HepG2 (cell line): ENCODE data around the gene JDP2. TPM values are rescaled to one million over a fixed set of nuclear protein-coding genes. Genes with fewer than 3 reads are reported as not detected.

Source experiments
- ATAC-seq: fragments of 200-7000 bp; cut with Tn5 transposase; 3 replicates; pipeline ENCODE4 v1.9.1; 2020; ENCODE audit warnings: mild to moderate bottlenecking, moderate library complexity
- BruUV-seq: library from RNA; stranded (reverse); fragments of 400-500 nt; replicated peaks from 2 replicates; lab custom pipeline; 2021; lab: Mats Ljungman, UMichigan
- CTCF ChIA-PET: fragments of 300-600 bp; formaldehyde crosslinking; extraction: SDS; loops from one replicate; lab custom pipeline; 2021; ENCODE audit warnings: low total read pairs, inconsistent platforms, low intra/inter-chr PET ratio; lab: Yijun Ruan, JAX
- POLR2A ChIA-PET: fragments of 350-600 bp; sonication (Branson Sonifier 250); formaldehyde crosslinking; loops from one replicate; lab custom pipeline; 2020; ENCODE audit warnings: antibody characterized with exemption, inconsistent platforms; lab: Yijun Ruan, JAX
- DNase-seq: peaks from one replicate; pipeline ENCODE4 v3.0.0-alpha.2; 2015; ENCODE audit warnings: low spot score
- FAIRE-seq: peaks from 3 replicates; lab custom pipeline; 2011; peaks lifted over from hg19 to GRCh38; lab: Jason Lieb, UNC
- H2AFZ ChIP-seq: one replicate; pipeline ENCODE4 v1.6.1; 2011; ENCODE audit warnings: low read length, inconsistent platforms
- H3K27ac ChIP-seq: fragments of 300-600 bp; 3 replicates; pipeline ENCODE4 v1.8.0; 2011; ENCODE audit warnings: mixed run types, mild to moderate bottlenecking, mixed read lengths, low read length, inconsistent platforms; ENCODE audit not compliant: insufficient read depth; ENCODE audit errors: extremely low read length
- H3K27me3 ChIP-seq, 2 experiments: fragments of 200-600 bp in 1 of 2; 2 replicates in 1 of 2; 3 replicates in 1 of 2; pipeline versions ENCODE4 v1.6.0 to v1.8.0; 2011; ENCODE audit warnings: low read length in 2 of 2, mild to moderate bottlenecking in 2 of 2, moderate library complexity in 2 of 2, inconsistent platforms in 1 of 2; ENCODE audit not compliant: insufficient read depth in 2 of 2, control insufficient read depth in 1 of 2
- H3K36me3 ChIP-seq, 2 experiments: fragments of 200-600 bp in 1 of 2; replicated peaks in 1 of 2; 2 replicates in 1 of 2; 3 replicates in 1 of 2; pipeline versions ENCODE4 v1.5.1 to v1.8.0; 2011; ENCODE audit warnings: low read length in 2 of 2, inconsistent platforms in 1 of 2; ENCODE audit not compliant: insufficient read depth in 2 of 2, control insufficient read depth in 1 of 2
- H3K4me1 ChIP-seq: 2 replicates; pipeline ENCODE4 v1.5.1; 2012; ENCODE audit warnings: low read length, inconsistent platforms; ENCODE audit not compliant: insufficient read depth
- H3K4me2 ChIP-seq: 2 replicates; pipeline ENCODE4 v1.6.0; 2011; ENCODE audit warnings: low read depth, low read length, inconsistent platforms
- H3K4me3 ChIP-seq, 3 experiments: fragments of 200-600 bp in 1 of 3; sonication (generic), shearing (Covaris generic) in 1 of 3; replicated peaks in 1 of 3; 2 replicates each; pipeline ENCODE4 v1.5.1; 2011 to 2016; ENCODE audit warnings: low read length in 3 of 3, inconsistent platforms in 2 of 3, low read depth in 2 of 3, mild to moderate bottlenecking in 2 of 3, control low read depth in 1 of 3, mixed read lengths in 1 of 3; ENCODE audit not compliant: insufficient read depth in 1 of 3
- H3K79me2 ChIP-seq: one replicate; pipeline ENCODE4 v1.6.1; 2011; ENCODE audit warnings: low read length, inconsistent platforms; ENCODE audit not compliant: insufficient read depth
- H3K9ac ChIP-seq: 2 replicates; pipeline ENCODE4 v1.6.0; 2011; ENCODE audit warnings: mild to moderate bottlenecking, low read depth, low read length, inconsistent platforms; ENCODE audit not compliant: insufficient read depth
- H3K9me3 ChIP-seq: 2 replicates; pipeline ENCODE4 v1.5.1; 2012; ENCODE audit warnings: mild to moderate bottlenecking, low read length
- H4K20me1 ChIP-seq: 2 replicates; pipeline ENCODE4 v1.6.0; 2011; ENCODE audit warnings: inconsistent platforms, mild to moderate bottlenecking, low read length, moderate library complexity; ENCODE audit not compliant: insufficient read depth
- EHMT2 ChIP-seq: fragments of 200-600 bp; sonication (generic); IDR thresholded peaks from 2 replicates; pipeline ENCODE4 v1.7.0; 2017; ENCODE audit warnings: antibody characterized with exemption, low read depth, low read length, borderline replicate concordance
- ELF3 ChIP-seq: IDR thresholded peaks from 2 replicates; pipeline ENCODE4 v1.6.1; 2016; ENCODE audit warnings: missing genetic modification reagents, missing compliant biosample characterization
- HMG20B ChIP-seq: conservative IDR thresholded peaks from 2 replicates; pipeline ENCODE4 v1.6.1; 2016; ENCODE audit warnings: missing genetic modification reagents, missing compliant biosample characterization
- POLR2G ChIP-seq: fragments of 200-400 bp; formaldehyde crosslinking; IDR thresholded peaks from 2 replicates; pipeline ENCODE4 v1.6.1; 2018; ENCODE audit warnings: mild to moderate bottlenecking, low read depth, low read length, moderate library complexity
- RBAK ChIP-seq: sonication (generic); formaldehyde crosslinking; IDR thresholded peaks from 2 replicates; pipeline ENCODE4 v1.5.1; 2020; ENCODE audit warnings: mild to moderate bottlenecking, missing genetic modification reagents
- YEATS4 ChIP-seq: sonication (generic); formaldehyde crosslinking; IDR thresholded peaks from 2 replicates; pipeline ENCODE4 v1.4.0; 2020; ENCODE audit warnings: missing genetic modification reagents, borderline replicate concordance
- ZNF256 ChIP-seq: sonication (generic); formaldehyde crosslinking; conservative IDR thresholded peaks from 2 replicates; pipeline ENCODE4 v1.4.0; 2020; ENCODE audit warnings: missing genetic modification reagents
- ZNF337 ChIP-seq: sonication (generic); formaldehyde crosslinking; IDR thresholded peaks from 2 replicates; pipeline ENCODE4 v1.5.1; 2020; ENCODE audit warnings: missing genetic modification reagents, low read depth, mild to moderate bottlenecking, borderline replicate concordance
- ZNF432 ChIP-seq: sonication (generic); formaldehyde crosslinking; IDR thresholded peaks from 2 replicates; pipeline ENCODE4 v1.5.0; 2020; ENCODE audit warnings: missing genetic modification reagents, mild to moderate bottlenecking, borderline replicate concordance
- ZNF567 ChIP-seq: sonication (generic); formaldehyde crosslinking; IDR thresholded peaks from 2 replicates; pipeline ENCODE4 v1.8.1; 2023; ENCODE audit warnings: mild to moderate bottlenecking, missing genetic modification reagents, borderline replicate concordance
- ZNF720 ChIP-seq: sonication (generic); formaldehyde crosslinking; IDR thresholded peaks from 2 replicates; pipeline ENCODE4 v1.4.0; 2020; ENCODE audit warnings: missing genetic modification reagents
- WGBS: methylation state at CpG from one replicate; pipeline ENCODE4 v1.1.6; 2017; ENCODE audit warnings: low lambda C conversion rate; 5-methylcytosine and 5-hydroxymethylcytosine counted together
- in situ Hi-C: cut with HindIII; loops from 2 replicates; pipeline ENCODE4 v1.10.0; 2017; ENCODE audit warnings: low pct_unique_long_range_greater_than_20kb; ENCODE audit not compliant: extremely low pct_ligation_motif_present
- intact Hi-C: fragments of 100-400 bp; cut with micrococcal nuclease; formaldehyde crosslinking; loops from one replicate; pipeline ENCODE4 v1.10.0; 2022; ENCODE audit not compliant: unreplicated experiment
- polyA plus RNA-seq, 8 experiments: library from polyadenylated mRNA; depleted of rRNA in 3 of 8; stranded (reverse) in 7 of 8; unstranded in 1 of 8; fragments of >200 nt; fragmentation: Illumina TruSeq in 4 of 8; extraction: Trizol in 4 of 8; gene quantifications; 2 replicates each; pipeline versions ENCODE4 v1.2.1 to v1.2.3, GENCODE V29; 2011 to 2016; ENCODE audit warnings: low read depth in 4 of 8, missing spikeins in 1 of 8, mixed read lengths in 1 of 8; ENCODE audit not compliant: insufficient read depth in 1 of 8
- total RNA-seq, 5 experiments: library from RNA; depleted of rRNA; stranded (reverse); fragments of >200 nt; fragmentation: Illumina TruSeq; extraction: Trizol; gene quantifications; 2 replicates each; pipeline ENCODE4 v1.2.3, GENCODE V29; 2016; ENCODE audit warnings: low read depth in 1 of 5
- TF ChIP-seq, protein P1 (sequence below): sonication (generic); formaldehyde crosslinking; IDR thresholded peaks from 2 replicates; pipeline ENCODE4 v1.8.1; 2023; ENCODE audit warnings: mild to moderate bottlenecking, moderate library complexity, missing genetic modification reagents
- TF ChIP-seq, protein P2 (sequence below): sonication (generic); formaldehyde crosslinking; IDR thresholded peaks from 2 replicates; pipeline ENCODE4 v1.4.0; 2020; ENCODE audit warnings: mild to moderate bottlenecking, missing genetic modification reagents

JDP2 gene
- total and polyA plus RNA-seq, 2 of the 13 experiments (the other 11 are each of a cell fraction or from before 2014, with no cell fraction given), result 8.0 to 8.9 TPM

DNA sequence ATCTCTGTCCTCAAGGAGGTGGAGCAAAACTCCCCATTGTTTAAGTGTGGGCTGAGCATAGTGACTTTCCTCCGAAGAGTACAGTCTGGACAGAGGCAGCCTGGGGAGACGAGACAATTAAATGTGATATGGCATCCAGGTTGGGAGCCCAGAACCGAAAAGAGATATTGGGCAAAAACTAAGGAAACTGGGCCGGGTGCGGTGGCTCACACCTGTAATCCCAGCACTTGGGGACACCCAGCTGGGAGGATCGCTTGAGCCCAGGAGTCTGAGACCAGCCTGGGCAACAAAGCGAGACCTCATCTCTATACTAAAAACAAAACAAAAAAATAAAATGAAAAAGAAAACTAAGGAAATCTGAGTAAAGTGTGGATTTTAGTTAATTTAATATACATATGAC is 35.9 kb upstream of the JDP2 start (continued):
- no peak for TF ChIP-seq RBAK (CRISPR knock-in tag)
- no peak for TF ChIP-seq ELF3

DNA sequence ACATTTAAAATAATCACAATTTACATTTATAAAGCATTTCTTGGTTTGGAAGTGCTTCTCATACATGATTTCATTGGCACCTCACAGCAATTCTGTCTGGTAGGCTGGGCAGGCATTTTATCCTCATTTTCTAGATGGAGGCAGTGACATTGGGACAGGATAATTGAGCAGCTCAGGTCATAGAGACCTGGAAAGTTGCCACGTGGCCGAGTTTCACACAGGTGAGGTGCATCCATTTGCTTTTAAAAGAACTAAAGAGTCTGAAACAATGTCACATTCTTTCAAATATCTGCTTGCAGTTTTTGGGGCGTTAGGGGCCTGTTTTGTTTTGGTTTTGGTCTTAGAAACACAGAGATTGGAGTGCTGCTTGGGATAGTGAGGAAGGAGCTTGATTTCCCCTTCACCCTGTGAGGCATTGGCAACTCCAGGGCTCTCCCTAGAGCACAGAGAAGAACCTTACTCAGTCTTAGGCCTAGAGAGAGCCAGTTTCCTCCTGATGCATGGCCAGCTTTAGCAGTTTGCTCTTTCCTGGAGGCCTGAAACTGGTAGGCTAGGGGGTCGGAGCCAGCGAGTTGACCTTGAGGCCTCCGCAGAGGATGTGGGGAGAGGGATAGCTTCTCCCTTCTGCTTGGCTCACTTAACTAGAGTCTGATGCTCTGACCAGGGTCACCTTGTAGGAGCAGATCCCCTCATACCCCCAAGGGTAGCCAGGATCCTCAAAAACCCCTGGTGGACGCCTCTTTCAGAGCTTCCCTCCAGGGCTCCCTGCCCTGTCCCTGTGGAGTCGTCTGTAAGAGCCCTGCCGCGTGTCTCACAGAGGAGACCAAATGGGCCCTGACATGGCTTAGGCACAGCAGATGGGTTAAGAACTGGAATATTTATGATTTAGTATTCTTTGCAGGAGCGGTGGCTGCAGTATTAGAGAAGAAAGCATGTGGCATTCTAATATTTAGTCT is 34.9 kb upstream of the JDP2 start:
- intact Hi-C loops (no loop called here), in situ Hi-C loops (no loop called here)
- no peak overlapping the region for H3K9ac ChIP-seq
- no peaks in the 10 kb centered on the region for H3K4me1 ChIP-seq
- no peaks in the 10 kb centered on the region for H3K79me2 ChIP-seq
- H3K4me2 ChIP-seq, result no peak overlapping the region
- H3K36me3 ChIP-seq, result no peaks in the 10 kb centered on the region
- H4K20me1 ChIP-seq, result no peaks in the 10 kb centered on the region
- no peak overlapping the region for H3K27ac ChIP-seq
- H3K27me3 ChIP-seq, result peaks cover 0 to 29% of the 10 kb centered on the region in 2 experiments; a peak in 3 of 5 replicates
- POLR2A ChIA-PET, result no interaction called here
- TF ChIP-seq HMG20B (CRISPR knock-in tag) (no peak), POLR2G (no peak), ZNF567 (CRISPR knock-in tag) (no peak), ZNF720 (CRISPR knock-in tag) (no peak), ZNF337 (CRISPR knock-in tag) (no peak), EHMT2 (no peak), YEATS4 (no peak), ZNF256 (CRISPR knock-in tag) (no peak), ZNF432 (CRISPR knock-in tag) (no peak)
- TF ChIP-seq, protein P1, sequence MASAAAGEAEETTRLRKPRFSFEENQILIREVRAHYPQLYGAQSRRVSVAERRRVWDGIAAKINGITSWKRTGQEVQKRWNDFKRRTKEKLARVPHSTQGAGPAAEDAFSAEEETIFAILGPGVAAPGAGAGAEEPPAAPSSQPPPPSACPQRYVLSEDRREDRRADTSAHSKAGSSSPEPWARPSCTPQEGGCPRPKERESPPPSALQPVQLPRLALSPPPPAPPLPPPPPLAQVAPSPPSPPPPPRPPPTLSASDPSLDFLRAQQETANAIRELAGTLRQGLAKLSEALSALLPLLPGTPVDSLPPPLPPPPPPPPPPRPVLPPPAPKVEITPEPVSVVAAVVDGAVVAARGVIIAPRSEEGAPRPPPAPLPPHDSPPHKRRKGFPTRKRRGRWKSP (CRISPR knock-in tag), result no peak
- TF ChIP-seq, protein P2, sequence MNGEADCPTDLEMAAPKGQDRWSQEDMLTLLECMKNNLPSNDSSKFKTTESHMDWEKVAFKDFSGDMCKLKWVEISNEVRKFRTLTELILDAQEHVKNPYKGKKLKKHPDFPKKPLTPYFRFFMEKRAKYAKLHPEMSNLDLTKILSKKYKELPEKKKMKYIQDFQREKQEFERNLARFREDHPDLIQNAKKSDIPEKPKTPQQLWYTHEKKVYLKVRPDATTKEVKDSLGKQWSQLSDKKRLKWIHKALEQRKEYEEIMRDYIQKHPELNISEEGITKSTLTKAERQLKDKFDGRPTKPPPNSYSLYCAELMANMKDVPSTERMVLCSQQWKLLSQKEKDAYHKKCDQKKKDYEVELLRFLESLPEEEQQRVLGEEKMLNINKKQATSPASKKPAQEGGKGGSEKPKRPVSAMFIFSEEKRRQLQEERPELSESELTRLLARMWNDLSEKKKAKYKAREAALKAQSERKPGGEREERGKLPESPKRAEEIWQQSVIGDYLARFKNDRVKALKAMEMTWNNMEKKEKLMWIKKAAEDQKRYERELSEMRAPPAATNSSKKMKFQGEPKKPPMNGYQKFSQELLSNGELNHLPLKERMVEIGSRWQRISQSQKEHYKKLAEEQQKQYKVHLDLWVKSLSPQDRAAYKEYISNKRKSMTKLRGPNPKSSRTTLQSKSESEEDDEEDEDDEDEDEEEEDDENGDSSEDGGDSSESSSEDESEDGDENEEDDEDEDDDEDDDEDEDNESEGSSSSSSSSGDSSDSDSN, result no peak
- no peaks in the 10 kb centered on the region for H3K9me3 ChIP-seq
- H3K4me3 ChIP-seq, result no peak overlapping the region
- H2AFZ ChIP-seq, result no peak overlapping the region
- BruUV-seq, result no TSS peak
- DNase-seq, result no peak
- no peak for ATAC-seq
- CTCF ChIA-PET, result no interaction called here
- 2% methylated on average over 4 of the region's 11 CpGs for WGBS
- FAIRE-seq, result no peak
